Middle frontal gyrus (tissue), 1 donor: ENCODE measurements around the gene GPR39.

Experiments used
- DNase-seq: peaks from one replicate; pipeline ENCODE4 v3.0.0-alpha.2; 2015; ENCODE audit warnings: low spot score; ENCODE audit errors: extremely low spot score

Gene GPR39

GRCh38 chr2:132412021-132412420 lies 4.6 kb upstream of the GPR39 start:
- DNase-seq: no peak

DNA sequence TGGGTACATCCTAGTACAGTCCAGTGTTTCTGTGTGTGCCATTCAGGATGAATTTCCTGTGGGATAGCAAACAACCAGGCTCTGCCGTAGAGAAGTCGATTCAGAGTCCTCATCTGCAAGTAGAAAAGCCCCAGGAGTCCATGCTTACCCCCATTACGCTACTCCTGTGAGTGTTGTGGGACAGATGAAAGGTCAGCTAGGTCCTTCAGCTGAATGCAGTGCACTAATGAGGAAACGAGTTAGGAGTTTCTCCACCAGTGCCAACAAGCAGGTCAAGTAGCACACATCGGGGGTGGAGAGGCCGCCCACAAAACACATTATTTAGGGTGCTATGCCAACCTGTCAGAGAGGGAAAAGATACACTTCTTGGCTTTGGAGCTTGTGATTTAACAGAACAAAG lies 2.5 kb upstream of the GPR39 start:
- DNase-seq: no peak

GRCh38 chr2:132415256-132415914 lies 1.2 kb upstream of the GPR39 start:
- no peak for DNase-seq

- DNase-seq: no peak
Observed at GRCh38 chr2:132415915-132416722, 486 bp upstream of the GPR39 start.

- no peak for DNase-seq
Observed at GRCh38 chr2:132417430-132418035, 928 bp downstream of the GPR39 start.

DNA sequence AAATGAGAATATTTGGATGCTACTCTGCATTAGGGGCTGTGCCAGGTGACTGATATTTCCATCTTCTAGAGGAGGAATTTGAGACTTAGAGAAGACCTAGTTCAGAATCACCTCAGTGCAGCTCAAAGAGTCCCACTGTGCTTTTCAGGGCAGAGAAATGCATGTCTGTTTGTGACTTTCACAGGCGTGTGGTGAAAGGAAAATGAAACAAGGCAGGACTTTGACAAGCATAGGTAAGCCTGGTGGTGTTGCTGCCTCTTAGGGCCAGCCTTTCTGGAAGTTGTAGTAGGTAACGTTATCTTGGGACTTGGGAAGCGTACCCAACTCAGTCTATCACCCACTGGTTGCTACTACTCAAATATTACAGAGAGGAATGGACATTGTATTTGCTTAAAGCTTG lies 2.6 kb downstream of the GPR39 start:
- DNase-seq: no peak

GRCh38 chr2:132419941-132420340 lies 3.3 kb downstream of the GPR39 start:
- DNase-seq: no peak

DNA sequence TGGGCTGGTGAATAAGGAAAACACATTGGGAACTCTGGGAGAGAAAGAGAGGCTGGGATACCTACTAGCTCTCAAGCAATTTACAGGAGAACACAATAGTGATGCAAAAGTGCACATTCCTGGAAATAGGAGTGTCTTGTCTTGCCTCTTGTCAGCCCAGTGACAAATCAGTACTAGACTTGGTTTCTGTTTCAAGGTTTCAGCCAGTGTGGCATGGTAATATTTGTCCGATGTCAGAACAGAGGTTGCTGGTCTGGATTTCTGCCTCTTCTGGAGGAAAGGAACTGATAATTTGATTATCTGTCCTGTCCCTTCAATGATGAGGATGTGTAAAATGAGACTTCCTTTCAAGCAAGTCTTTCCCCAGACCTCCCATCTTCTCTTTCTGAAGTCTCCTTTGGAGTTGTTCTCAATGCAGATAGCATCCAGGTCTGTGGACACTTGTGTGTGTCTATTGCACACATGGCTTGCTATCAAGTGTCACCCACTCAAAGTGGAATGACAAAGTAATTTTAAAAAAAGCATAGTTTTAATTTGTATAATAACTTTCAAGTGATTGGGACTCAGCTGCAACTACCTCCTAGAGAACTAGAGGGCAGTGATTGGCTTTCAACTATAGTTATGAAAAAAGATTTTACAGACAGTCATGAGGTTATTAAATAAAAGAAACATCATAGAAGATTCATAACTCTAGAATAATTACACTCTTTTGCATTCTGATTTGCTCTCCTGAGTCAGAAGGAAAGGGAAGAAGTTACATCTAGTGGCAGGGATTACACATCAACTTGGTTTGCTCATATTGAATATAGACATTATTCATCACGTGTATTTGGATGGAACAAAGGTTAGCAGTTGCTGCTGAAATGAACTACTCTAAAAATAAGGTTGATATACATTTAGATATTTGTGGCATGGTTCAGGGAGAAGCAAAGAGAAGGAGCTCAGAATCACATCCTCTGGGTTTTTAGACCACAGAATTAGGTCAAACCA lies 4.5 kb downstream of the GPR39 start:
- DNase-seq: no peak

- no peak for DNase-seq
Observed at GRCh38 chr2:132422736-132423135, 6.1 kb downstream of the GPR39 start.

DNA sequence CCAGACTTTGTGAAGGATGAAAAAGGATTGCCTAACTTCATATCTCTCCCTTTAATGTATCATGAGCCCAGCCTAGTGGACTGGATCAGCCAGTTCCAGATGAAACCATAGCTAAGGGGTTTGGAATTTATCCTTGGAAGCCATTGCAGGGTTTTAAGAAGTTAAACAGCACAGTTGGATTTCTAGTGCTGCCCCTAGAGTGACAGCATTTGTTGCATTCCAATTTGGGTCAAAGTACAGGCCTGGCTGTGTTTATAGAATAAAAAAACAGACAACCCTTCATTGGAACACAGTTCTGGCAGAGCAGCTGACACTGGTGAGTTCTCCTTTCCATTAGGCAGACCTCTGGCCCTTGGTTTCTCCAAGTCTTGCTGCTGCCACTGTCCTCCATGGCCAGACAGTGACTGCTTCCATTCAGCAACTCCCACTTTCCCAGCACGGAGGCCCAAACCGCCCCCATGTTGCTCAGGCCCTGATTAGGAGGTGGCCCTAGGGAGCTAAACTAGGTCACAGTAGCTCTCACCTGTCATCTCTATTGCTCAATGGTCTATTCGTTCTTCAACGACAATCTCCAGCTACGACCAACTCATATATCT lies 8.0 kb downstream of the GPR39 start:
- no peak for DNase-seq

- DNase-seq: no peak
Observed at GRCh38 chr2:132426033-132426432, 9.4 kb downstream of the GPR39 start.

DNA sequence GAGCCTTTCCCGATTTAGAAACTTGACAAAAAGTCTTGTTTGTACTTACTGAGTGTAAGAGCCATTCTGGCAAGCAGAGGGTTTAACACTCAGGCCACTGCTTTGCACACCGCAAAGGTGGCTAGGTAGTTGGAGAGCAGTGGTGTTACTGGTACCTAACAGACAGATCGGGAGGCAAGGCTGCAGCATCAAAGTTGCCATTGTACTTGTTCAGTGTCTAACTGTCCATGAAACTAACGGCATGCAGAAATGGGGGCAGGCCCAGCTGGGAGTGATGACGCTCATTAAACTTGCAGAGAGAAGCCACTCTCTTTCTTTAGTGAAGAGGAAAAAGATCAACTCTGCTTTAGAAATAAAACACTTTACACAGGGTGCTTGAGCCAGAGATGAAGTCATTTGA lies 10.1 kb downstream of the GPR39 start:
- no peak for DNase-seq

DNA sequence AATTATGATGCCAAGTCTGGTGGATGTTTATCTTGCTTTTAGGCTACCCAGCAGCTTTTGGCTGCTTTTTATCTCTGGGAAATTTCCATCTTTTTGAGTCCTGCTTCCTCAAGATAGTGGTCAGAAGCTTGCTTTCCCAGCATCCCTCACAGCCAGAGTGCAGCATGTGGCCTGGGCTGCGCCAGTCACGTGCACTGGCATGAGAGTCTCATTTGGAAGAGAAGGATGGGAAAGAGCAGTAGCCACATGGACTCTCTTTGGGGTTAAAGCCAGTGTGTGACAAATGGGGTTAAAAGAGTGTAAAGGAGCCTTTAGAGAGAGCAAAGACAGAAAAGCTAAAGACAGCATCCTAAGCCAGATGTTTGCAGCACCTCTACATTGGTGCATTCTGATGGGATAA lies 12.7 kb downstream of the GPR39 start:
- no peak for DNase-seq

DNA sequence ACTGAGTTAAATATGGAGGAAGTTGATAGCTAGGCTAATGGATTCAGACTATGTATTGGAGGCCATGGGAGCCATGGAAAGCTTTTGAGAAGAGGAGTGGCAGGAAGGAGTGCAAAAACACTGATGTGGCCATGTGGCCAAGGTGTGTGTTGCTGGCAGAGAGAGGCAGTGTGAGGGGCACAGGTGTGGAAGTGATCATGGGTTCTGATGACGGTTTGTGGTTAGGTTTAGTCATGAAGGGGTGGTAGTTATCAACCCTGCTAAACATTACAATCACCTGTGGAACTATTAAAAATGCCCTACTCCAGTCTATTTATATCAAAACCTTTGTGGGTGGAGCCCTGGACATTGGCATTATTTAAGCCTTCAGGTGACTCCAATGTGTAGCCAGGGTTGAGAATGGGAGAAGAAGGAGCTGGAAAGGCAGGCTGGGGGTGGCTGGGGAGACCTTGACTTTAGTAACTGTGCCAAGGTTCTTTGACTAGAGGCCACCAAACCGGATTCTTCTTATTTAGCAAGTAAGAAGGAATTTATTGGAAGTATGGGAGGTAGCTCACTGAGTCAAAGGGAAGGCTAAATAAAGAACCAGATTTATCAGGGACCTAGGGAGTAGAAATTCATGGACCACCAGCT lies 13.5 kb downstream of the GPR39 start:
- no peak for DNase-seq

DNA sequence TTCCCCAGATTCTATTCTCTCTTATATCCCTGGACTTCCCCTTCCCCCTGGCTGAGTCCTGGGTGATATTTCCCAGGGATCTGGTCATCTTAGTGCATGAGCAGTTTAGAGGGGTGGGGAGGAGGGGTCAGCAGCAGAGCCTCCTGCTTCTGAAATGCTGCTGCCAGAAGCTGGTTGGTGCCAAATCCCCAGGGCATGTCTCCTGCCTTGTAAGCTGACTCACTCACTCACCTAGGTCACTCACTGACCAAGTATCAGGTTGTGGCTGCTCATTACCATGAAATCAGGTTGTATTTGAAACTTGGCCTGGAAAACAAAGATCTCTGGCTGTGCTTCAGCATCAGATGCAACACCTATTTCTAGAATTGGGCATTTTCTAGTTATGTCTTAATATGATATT lies 14.3 kb downstream of the GPR39 start:
- no peak for DNase-seq

- DNase-seq: no peak
Observed at GRCh38 chr2:132437852-132438669, 21.5 kb downstream of the GPR39 start.

- DNase-seq: no peak
Observed at GRCh38 chr2:132438691-132439090, 22.1 kb downstream of the GPR39 start.

GRCh38 chr2:132439703-132440398 lies 23.2 kb downstream of the GPR39 start:
- no peak for DNase-seq

- DNase-seq: no peak
Observed at GRCh38 chr2:132441051-132441450, 24.4 kb downstream of the GPR39 start.
